ENCODE results near the gene MINDY3. TPM values are rescaled to one million over a fixed set of nuclear protein-coding genes. Genes with fewer than 3 reads are reported as not detected.

MINDY3 gene
- total and polyA plus RNA-seq, 2 donors from 2014 or later = 22.2 to 31.5 TPM

GRCh38 chr10:15735763-15736162, 124.5 kb downstream of the MINDY3 start:
- FAIRE-seq = no peak
- H3K9ac ChIP-seq (ENCODE audit: low read length in 3 of 3) = no peak overlapping the region
- no peaks in the 10 kb centered on the region for H3K9me3 ChIP-seq (ENCODE audit: control insufficient read depth in 2 of 3, insufficient read depth in 1 of 3, low read length in 3 of 3)
- H3K36me3 ChIP-seq (ENCODE audit: control insufficient read depth in 2 of 3, insufficient read depth in 3 of 3, low read length in 3 of 3) = no peaks in the 10 kb centered on the region
- TF ChIP-seq CTCF (IDR thresholded peaks at IDR 0.05; ENCODE audit: borderline replicate concordance, extremely low read depth, insufficient read depth) = no peak
- DNase-seq = peak in 1 of 5 donors; percentile 66
- no peak overlapping the region for H3K4me3 ChIP-seq (ENCODE audit: low read length in 3 of 3)
- H3K27ac ChIP-seq (ENCODE audit: low read depth in 2 of 2, low read length in 2 of 2) = no peak overlapping the region
- intact Hi-C loops (cut with DNase I) = no loop called here
- H3K4me1 ChIP-seq (ENCODE audit: control insufficient read depth in 2 of 3, insufficient read depth in 2 of 3, low read depth in 1 of 3, low read length in 3 of 3) = no peaks in the 10 kb centered on the region
- H3K27me3 ChIP-seq (ENCODE audit: control insufficient read depth, insufficient read depth, low read length) = no peaks in the 10 kb centered on the region

- FAIRE-seq = no peak
- intact Hi-C loops (cut with DNase I) = no loop called here
- no peak for TF ChIP-seq CTCF (IDR thresholded peaks at IDR 0.05; ENCODE audit: borderline replicate concordance, extremely low read depth, insufficient read depth)
- no peaks in the 10 kb centered on the region for H3K36me3 ChIP-seq (ENCODE audit: control insufficient read depth in 2 of 3, insufficient read depth in 3 of 3, low read length in 3 of 3)
- H3K9ac ChIP-seq (ENCODE audit: low read length in 3 of 3) = no peak overlapping the region
- no peaks in the 10 kb centered on the region for H3K27me3 ChIP-seq (ENCODE audit: control insufficient read depth, insufficient read depth, low read length)
- peaks cover 0 to 3% (median 0%) of the 10 kb centered on the region in 3 donors for H3K4me1 ChIP-seq (ENCODE audit: control insufficient read depth in 2 of 3, insufficient read depth in 2 of 3, low read depth in 1 of 3, low read length in 3 of 3)
- H3K4me3 ChIP-seq (ENCODE audit: low read length in 3 of 3) = no peak overlapping the region
- no peaks in the 10 kb centered on the region for H3K9me3 ChIP-seq (ENCODE audit: control insufficient read depth in 2 of 3, insufficient read depth in 1 of 3, low read length in 3 of 3)
- no peak overlapping the region for H3K27ac ChIP-seq (ENCODE audit: low read depth in 2 of 2, low read length in 2 of 2)
- DNase-seq = no peak
These were observed 130.0 kb downstream of the MINDY3 start for GRCh38 chr10:15730341-15730740.

GRCh38 chr10:15729890-15730289, 130.4 kb downstream of the MINDY3 start:
- Histone ChIP-seq H3K4me1 (ENCODE audit: control insufficient read depth in 2 of 3, insufficient read depth in 2 of 3, low read depth in 1 of 3, low read length in 3 of 3) (peaks cover 0 to 3% (median 0%) of the 10 kb centered on the region in 3 donors), H3K4me3 (ENCODE audit: low read length in 3 of 3) (no peak overlapping the region), H3K27me3 (ENCODE audit: control insufficient read depth, insufficient read depth, low read length) (no peaks in the 10 kb centered on the region), H3K27ac (ENCODE audit: low read depth in 2 of 2, low read length in 2 of 2) (no peak overlapping the region), H3K9me3 (ENCODE audit: control insufficient read depth in 2 of 3, insufficient read depth in 1 of 3, low read length in 3 of 3) (no peaks in the 10 kb centered on the region), H3K9ac (ENCODE audit: low read length in 3 of 3) (no peak overlapping the region), H3K36me3 (ENCODE audit: control insufficient read depth in 2 of 3, insufficient read depth in 3 of 3, low read length in 3 of 3) (no peaks in the 10 kb centered on the region)
- no peak for DNase-seq
- intact Hi-C loops (cut with DNase I) = loop anchor here (5.0 kb wide), 1 partner anchor 298 kb away; no protein-coding TSS in a partner anchor
- FAIRE-seq = no peak
- no peak for TF ChIP-seq CTCF (IDR thresholded peaks at IDR 0.05; ENCODE audit: borderline replicate concordance, extremely low read depth, insufficient read depth)

Other genes with a start within 250 kb of the MINDY3 start
- 22.1 TPM for gene ITGA8, start 140.6 kb downstream of the MINDY3 start, total RNA-seq
- gene ITGA8, start 140.6 kb downstream of the MINDY3 start, polyA plus RNA-seq (ENCODE audit: insufficient read depth, low read depth, low replicate concordance) = 10.8 TPM